Loucy (cell line): ENCODE measurements around the gene ZNF407.

ENCODE experiments used
- H2AFZ ChIP-seq: fragments of 200-600 bp; sonication (generic); 2 replicates; pipeline ENCODE4 v1.6.0; 2016; ENCODE audit warnings: antibody characterized with exemption, mild to moderate bottlenecking, low read length, moderate library complexity
- H3F3A ChIP-seq: fragments of 200-600 bp; 2 replicates; pipeline ENCODE4 v1.6.0; 2016; ENCODE audit warnings: antibody characterized with exemption, low read depth, mild to moderate bottlenecking
- H3K27me3 ChIP-seq: fragments of 200-600 bp; sonication (generic); 2 replicates; pipeline ENCODE4 v1.6.1; 2014; ENCODE audit warnings: low read length, mild to moderate bottlenecking; ENCODE audit not compliant: insufficient read depth, poor library complexity, severe bottlenecking
- H3K36me3 ChIP-seq: fragments of 200-600 bp; sonication (generic); 2 replicates; pipeline ENCODE4 v1.6.1; 2016; ENCODE audit warnings: low read length; ENCODE audit not compliant: insufficient read depth
- H3K4me1 ChIP-seq: fragments of 200-600 bp; sonication (generic); 2 replicates; pipeline ENCODE4 v1.5.1; 2014; ENCODE audit warnings: low read length, mild to moderate bottlenecking; ENCODE audit not compliant: insufficient read depth, poor library complexity, severe bottlenecking
- H3K4me2 ChIP-seq: fragments of 200-600 bp; sonication (generic); 2 replicates; pipeline ENCODE4 v1.6.0; 2014; ENCODE audit warnings: antibody characterized with exemption, low read length, low read depth, mild to moderate bottlenecking; ENCODE audit not compliant: poor library complexity, severe bottlenecking
- H3K4me3 ChIP-seq: fragments of 200-600 bp; sonication (generic); 2 replicates; pipeline ENCODE4 v1.5.1; 2014; ENCODE audit warnings: low read length, mild to moderate bottlenecking, mixed read lengths; ENCODE audit not compliant: poor library complexity, severe bottlenecking
- H3K79me2 ChIP-seq: fragments of 200-600 bp; sonication (generic); 2 replicates; pipeline ENCODE4 v1.6.1; 2014; ENCODE audit warnings: low read length; ENCODE audit not compliant: insufficient read depth
- H3K9ac ChIP-seq: fragments of 200-600 bp; sonication (generic); 2 replicates; pipeline ENCODE4 v1.6.0; 2014; ENCODE audit warnings: mild to moderate bottlenecking, low read depth, low read length, moderate library complexity; ENCODE audit not compliant: poor library complexity, severe bottlenecking
- H3K9me2 ChIP-seq: fragments of 200-600 bp; sonication (generic); replicated peaks from 2 replicates; pipeline ENCODE4 v1.6.1; 2016; ENCODE audit warnings: low read depth, low read length, mixed read lengths
- H3K9me3 ChIP-seq: fragments of 200-600 bp; sonication (generic); 2 replicates; pipeline ENCODE4 v1.6.1; 2014; ENCODE audit warnings: mild to moderate bottlenecking, antibody characterized with exemption, low read length, low read depth; ENCODE audit not compliant: insufficient read depth
- H4K20me1 ChIP-seq: fragments of 200-600 bp; sonication (generic); 2 replicates; pipeline ENCODE4 v1.6.0; 2014; ENCODE audit warnings: antibody characterized with exemption, low read length, mild to moderate bottlenecking; ENCODE audit not compliant: insufficient read depth, poor library complexity, severe bottlenecking
- CTCF ChIP-seq: fragments of 200-600 bp; sonication (generic); conservative IDR thresholded peaks from 2 replicates; pipeline ENCODE4 v1.5.1; 2014; ENCODE audit warnings: mild to moderate bottlenecking, antibody characterized with exemption, low read length
- EZH2phosphoT487 ChIP-seq: fragments of 200-600 bp; IDR thresholded peaks from 2 replicates; pipeline ENCODE4 v1.6.1; 2018; ENCODE audit warnings: antibody characterized with exemption, mild to moderate bottlenecking, moderate library complexity, borderline replicate concordance

ZNF407 gene

GRCh38 chr18:74760436-74760835, 162.8 kb downstream of the ZNF407 start:
- no peaks in the 10 kb centered on the region for H3K27me3 ChIP-seq
- H3K79me2 ChIP-seq, result no peaks in the 10 kb centered on the region
- H3K36me3 ChIP-seq, result no peaks in the 10 kb centered on the region
- H3K4me1 ChIP-seq, result no peaks in the 10 kb centered on the region
- TF ChIP-seq EZH2phosphoT487, result no peak
- TF ChIP-seq CTCF, result no peak
- H4K20me1 ChIP-seq, result no peaks in the 10 kb centered on the region
- no peak overlapping the region for H2AFZ ChIP-seq
- no peak overlapping the region for H3K4me3 ChIP-seq
- H3K9me3 ChIP-seq, result 0 out of 2 replicates have a peak, but pooled peaks cover 3% of the 10 kb centered on the region
- no peak overlapping the region for H3K4me2 ChIP-seq
- no peaks in the 10 kb centered on the region for H3F3A ChIP-seq
- H3K9ac ChIP-seq, result no peak overlapping the region
- no peaks in the 10 kb centered on the region for H3K9me2 ChIP-seq

GRCh38 chr18:74766251-74766650, 168.6 kb downstream of the ZNF407 start:
- Histone ChIP-seq H3K9ac (no peak overlapping the region), H3K4me1 (no peaks in the 10 kb centered on the region), H3K36me3 (no peaks in the 10 kb centered on the region), H3K79me2 (no peaks in the 10 kb centered on the region), H2AFZ (no peak overlapping the region), H3F3A (no peaks in the 10 kb centered on the region), H3K9me2 (no peaks in the 10 kb centered on the region), H3K4me2 (no peak overlapping the region), H3K9me3 (no peaks in the 10 kb centered on the region), H3K4me3 (no peak overlapping the region), H4K20me1 (no peaks in the 10 kb centered on the region), H3K27me3 (no peaks in the 10 kb centered on the region)
- TF ChIP-seq EZH2phosphoT487 (no peak), CTCF (no peak)

- H4K20me1 ChIP-seq, result no peaks in the 10 kb centered on the region
- TF ChIP-seq EZH2phosphoT487 (no peak), CTCF (no peak)
- no peak overlapping the region for H3K4me2 ChIP-seq
- no peak overlapping the region for H3K9ac ChIP-seq
- no peaks in the 10 kb centered on the region for H3K27me3 ChIP-seq
- H3K4me1 ChIP-seq, result no peaks in the 10 kb centered on the region
- H2AFZ ChIP-seq, result no peak overlapping the region
- no peak overlapping the region for H3K4me3 ChIP-seq
- H3K79me2 ChIP-seq, result no peaks in the 10 kb centered on the region
- no peaks in the 10 kb centered on the region for H3K9me3 ChIP-seq
- no peaks in the 10 kb centered on the region for H3F3A ChIP-seq
- H3K9me2 ChIP-seq, result no peaks in the 10 kb centered on the region
- no peaks in the 10 kb centered on the region for H3K36me3 ChIP-seq
Measured at GRCh38 chr18:74768096-74768495, 170.4 kb downstream of the ZNF407 start.
